ENCODE results near the gene ACSM6. TPM values are rescaled to one million over a fixed set of nuclear protein-coding genes. Genes with fewer than 3 reads are reported as not detected.

Gene ACSM6
- total RNA-seq, 4 donors from 2014 or later, result not detected

DNA sequence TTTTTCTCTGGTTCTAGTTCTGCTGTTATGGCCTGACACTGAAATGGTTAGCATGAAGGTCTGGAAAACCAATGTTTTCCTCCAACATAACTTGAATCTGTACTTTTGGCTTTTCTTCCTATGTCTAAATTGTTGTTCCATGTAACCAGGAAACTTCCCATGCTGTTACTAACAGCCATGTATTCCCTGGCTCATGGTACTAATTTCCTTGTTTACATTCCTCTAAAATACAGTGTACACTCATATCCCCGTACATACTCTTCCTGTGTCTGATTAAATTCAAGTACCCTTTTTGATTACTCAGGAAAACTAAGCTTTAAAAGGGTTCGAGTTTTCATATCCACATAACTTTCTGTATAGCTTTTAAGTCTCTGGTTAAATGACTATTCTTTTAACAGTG lies 12.3 kb upstream of the ACSM6 start:
- no peaks in the 10 kb centered on the region for H3K36me3 ChIP-seq
- WGBS, 2 donors, result 27 to 51% methylated on average over 2 of the region's 2 CpGs
- H3K4me3 ChIP-seq, result no peak overlapping the region
- H3K4me1 ChIP-seq, result peaks cover 0 to 15% (median 3%) of the 10 kb centered on the region in 3 donors
- intact Hi-C loops (cut with DNase I), result loop anchor here (10.0 kb wide), 1 partner anchor 183 kb away; no protein-coding TSS in a partner anchor
- DNase-seq, result no peak
- TF ChIP-seq, protein P1, sequence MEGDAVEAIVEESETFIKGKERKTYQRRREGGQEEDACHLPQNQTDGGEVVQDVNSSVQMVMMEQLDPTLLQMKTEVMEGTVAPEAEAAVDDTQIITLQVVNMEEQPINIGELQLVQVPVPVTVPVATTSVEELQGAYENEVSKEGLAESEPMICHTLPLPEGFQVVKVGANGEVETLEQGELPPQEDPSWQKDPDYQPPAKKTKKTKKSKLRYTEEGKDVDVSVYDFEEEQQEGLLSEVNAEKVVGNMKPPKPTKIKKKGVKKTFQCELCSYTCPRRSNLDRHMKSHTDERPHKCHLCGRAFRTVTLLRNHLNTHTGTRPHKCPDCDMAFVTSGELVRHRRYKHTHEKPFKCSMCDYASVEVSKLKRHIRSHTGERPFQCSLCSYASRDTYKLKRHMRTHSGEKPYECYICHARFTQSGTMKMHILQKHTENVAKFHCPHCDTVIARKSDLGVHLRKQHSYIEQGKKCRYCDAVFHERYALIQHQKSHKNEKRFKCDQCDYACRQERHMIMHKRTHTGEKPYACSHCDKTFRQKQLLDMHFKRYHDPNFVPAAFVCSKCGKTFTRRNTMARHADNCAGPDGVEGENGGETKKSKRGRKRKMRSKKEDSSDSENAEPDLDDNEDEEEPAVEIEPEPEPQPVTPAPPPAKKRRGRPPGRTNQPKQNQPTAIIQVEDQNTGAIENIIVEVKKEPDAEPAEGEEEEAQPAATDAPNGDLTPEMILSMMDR (IDR thresholded peaks at IDR 0.05), result no peak
- no peak for TF ChIP-seq POLR2A (IDR thresholded peaks at IDR 0.05)
- no peaks in the 10 kb centered on the region for H3K27me3 ChIP-seq
- H3K9me3 ChIP-seq, result no peaks in the 10 kb centered on the region
- H3K27ac ChIP-seq, result no peak overlapping the region

DNA sequence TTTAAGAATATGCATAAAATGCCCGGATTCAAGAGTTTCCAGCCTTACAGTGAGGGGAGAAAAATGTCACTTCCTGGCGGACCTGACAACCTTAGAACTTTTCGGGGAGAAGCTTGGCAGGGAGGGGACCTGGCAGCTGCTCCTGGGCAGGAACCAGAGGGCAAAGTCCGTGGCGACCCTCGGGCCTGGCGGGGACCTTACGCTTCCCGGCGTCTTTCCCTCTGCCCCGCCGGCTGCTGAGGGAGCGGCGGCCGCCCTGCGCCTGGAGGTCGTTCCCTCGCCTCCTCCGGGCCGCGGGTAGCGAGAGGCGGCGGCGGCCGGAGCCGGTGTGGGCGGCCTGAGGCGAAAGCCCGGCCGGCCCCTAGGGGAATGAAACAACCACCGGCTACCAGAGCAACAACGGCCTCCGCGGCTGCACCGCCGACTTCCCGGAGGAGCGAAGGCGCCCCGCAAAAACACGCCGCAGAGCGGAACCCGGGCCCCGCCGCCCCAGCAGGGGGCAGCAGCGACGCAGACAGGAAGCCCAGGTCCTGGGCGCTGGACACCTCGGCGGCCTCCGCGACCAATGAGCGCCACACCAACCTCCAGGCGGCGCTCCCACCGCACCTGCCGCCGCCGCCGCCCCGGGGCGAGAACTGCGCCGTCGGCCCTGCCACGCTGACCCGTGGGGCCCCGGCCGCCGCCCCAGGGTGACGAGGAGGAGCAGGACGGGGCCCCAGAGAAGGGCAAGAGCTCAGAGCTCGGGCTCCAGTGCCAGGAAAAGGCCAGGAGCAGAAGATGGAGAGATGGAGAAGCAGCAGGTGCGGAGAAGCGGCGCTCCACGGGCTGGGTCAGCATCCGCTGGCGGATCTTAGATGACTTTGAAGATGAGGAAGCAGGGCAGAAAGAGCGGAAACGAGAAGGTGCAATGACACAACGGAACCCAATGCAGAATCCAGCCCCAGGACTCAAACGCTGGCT lies 10.5 kb upstream of the ACSM6 start:
- Histone ChIP-seq H3K27ac (peak overlapping the region; percentile 71 to 85 (median 78)), H3K4me1 (peaks cover 0 to 15% (median 3%) of the 10 kb centered on the region in 3 donors), H3K36me3 (no peaks in the 10 kb centered on the region), H3K9me3 (no peaks in the 10 kb centered on the region), H3K4me3 (peak overlapping the region; percentile 46 to 73 (median 60)), H3K27me3 (no peaks in the 10 kb centered on the region)
- 11 to 21% methylated on average over 13 to 17 of the region's 85 CpGs for WGBS, 2 donors
- DNase-seq, result peak; percentile 18
- TF ChIP-seq, protein P1 (IDR thresholded peaks at IDR 0.05), result peak; percentile 84 to 98 (median 92)
- TF ChIP-seq POLR2A (IDR thresholded peaks at IDR 0.05), result peak in 1 of 4 donors; percentile 22
- intact Hi-C loops (cut with DNase I), result loop anchor here (10.0 kb wide), 1 partner anchor 181 kb away; no protein-coding TSS in a partner anchor

DNA sequence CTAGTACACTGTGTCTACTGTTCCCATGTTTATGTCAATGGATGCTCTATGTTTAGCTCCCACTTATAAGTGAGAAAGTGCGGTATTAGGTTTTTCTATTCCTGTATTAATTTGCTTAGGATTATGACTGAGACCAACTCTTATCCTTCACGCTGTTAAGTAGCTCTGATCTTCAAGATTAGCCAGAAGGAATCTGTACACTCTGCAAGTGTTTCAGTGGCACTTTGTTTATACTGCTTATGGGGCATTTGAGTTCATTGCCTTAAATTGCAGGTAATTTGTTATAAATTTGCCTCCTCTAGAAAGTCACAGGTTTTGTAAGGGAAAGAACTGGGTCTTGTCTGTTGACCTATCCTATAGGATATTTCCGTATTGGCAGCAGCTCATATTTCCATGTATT lies 6.4 kb upstream of the ACSM6 start:
- Histone ChIP-seq H3K4me1 (peaks cover 0 to 13% (median 3%) of the 10 kb centered on the region in 3 donors), H3K27me3 (no peaks in the 10 kb centered on the region), H3K9me3 (no peaks in the 10 kb centered on the region), H3K4me3 (no peak overlapping the region), H3K27ac (no peak overlapping the region), H3K36me3 (no peaks in the 10 kb centered on the region)
- whole genome bisulfite sequencing, 2 donors, result 81 to 93% methylated on average over 3 of the region's 3 CpGs
- intact Hi-C loops (cut with DNase I), result loop anchor here (10.0 kb wide), 1 partner anchor 177 kb away; no protein-coding TSS in a partner anchor
- no peak for DNase-seq
- TF ChIP-seq, protein P1 (IDR thresholded peaks at IDR 0.05), result no peak
- no peak for TF ChIP-seq POLR2A (IDR thresholded peaks at IDR 0.05)

DNA sequence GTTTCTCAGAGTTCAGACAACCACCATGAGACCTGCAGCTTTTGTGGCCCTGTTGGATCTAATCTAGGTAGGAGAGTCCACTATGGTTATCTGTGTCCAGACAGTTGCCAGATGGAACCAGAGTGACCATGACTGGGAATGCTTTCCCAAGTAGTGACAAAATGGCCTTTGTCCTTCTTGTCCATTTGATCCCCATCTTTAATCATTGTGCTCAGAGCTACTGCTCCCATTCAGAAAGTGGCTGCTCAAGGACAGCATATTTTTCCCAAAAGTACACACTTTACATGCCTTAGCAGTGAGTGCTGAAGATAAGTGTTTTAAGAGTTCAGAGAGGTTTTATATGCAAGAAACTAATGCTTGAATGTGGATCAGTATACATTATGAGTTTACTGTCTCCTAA lies 5.4 kb upstream of the ACSM6 start:
- Histone ChIP-seq H3K27ac (no peak overlapping the region), H3K9me3 (no peaks in the 10 kb centered on the region), H3K4me1 (peaks cover 0 to 6% (median 0%) of the 10 kb centered on the region in 3 donors), H3K4me3 (no peak overlapping the region), H3K27me3 (no peaks in the 10 kb centered on the region), H3K36me3 (no peaks in the 10 kb centered on the region)
- TF ChIP-seq POLR2A (IDR thresholded peaks at IDR 0.05), result no peak
- TF ChIP-seq, protein P1 (IDR thresholded peaks at IDR 0.05), result no peak
- intact Hi-C loops (cut with DNase I), result loop anchor here (10.0 kb wide), 1 partner anchor 176 kb away; no protein-coding TSS in a partner anchor
- DNase-seq, result no peak

DNA sequence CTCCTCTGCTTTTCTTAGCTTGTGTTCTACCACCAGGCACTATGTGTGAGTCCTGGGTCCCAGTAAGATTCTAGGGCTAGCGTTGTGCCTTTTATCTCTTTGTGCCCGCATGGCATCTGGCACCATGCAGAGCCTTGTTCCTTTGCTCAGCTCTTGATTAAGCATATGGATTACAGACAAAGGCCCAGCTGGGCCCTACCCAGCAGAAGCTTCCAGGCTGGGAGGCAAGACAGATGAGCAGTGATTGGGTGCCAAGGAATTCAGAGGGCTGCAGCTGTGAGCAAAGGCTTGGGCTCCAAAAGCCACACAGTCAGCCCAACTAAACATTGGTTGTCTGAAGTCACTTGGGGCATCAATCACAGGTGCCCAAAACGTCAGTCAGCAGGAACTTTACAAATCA lies 2.0 kb downstream of the ACSM6 start:
- no peak overlapping the region for H3K27ac ChIP-seq
- no peak for DNase-seq
- H3K9me3 ChIP-seq, result no peaks in the 10 kb centered on the region
- H3K4me1 ChIP-seq, result no peaks in the 10 kb centered on the region
- intact Hi-C loops (cut with DNase I), result no loop called here
- H3K36me3 ChIP-seq, result no peaks in the 10 kb centered on the region
- TF ChIP-seq POLR2A (IDR thresholded peaks at IDR 0.05), result no peak
- TF ChIP-seq, protein P1 (IDR thresholded peaks at IDR 0.05), result no peak
- H3K4me3 ChIP-seq, result no peak overlapping the region
- 53 to 54% methylated on average over 3 of the region's 3 CpGs for WGBS, 2 donors
- H3K27me3 ChIP-seq, result no peaks in the 10 kb centered on the region
